Prostate gland (tissue), 2 donors: ENCODE results near the gene ARPIN.
A peak's percentile ranks its signal among the peaks of the same experiment; 100 is the strongest.

ENCODE experiments used
- POLR2A ChIP-seq: fragments of 450-650 bp; IDR thresholded peaks from one replicate; pipeline ENCODE4 v1.6.1; 2016; ENCODE audit warnings: antibody characterized with exemption, mild to moderate bottlenecking
- POLR2AphosphoS5 ChIP-seq: sonication (generic); formaldehyde crosslinking; IDR thresholded peaks from one replicate; pipeline ENCODE4 v1.6.1; 2017; ENCODE audit warnings: antibody characterized with exemption
- TF ChIP-seq, protein P1 (sequence below), 4 experiments: fragments of 200-600 bp in 2 of 4; fragments of 450-650 bp in 2 of 4; sonication (generic) in 2 of 4; IDR thresholded peaks; 1 replicate in 3 of 4; 2 replicates in 1 of 4; pipeline ENCODE4 v1.5.1; 2016 to 2019; ENCODE audit warnings: antibody characterized with exemption in 4 of 4, mild to moderate bottlenecking in 2 of 4, moderate library complexity in 2 of 4

- TF ChIP-seq, protein P1, sequence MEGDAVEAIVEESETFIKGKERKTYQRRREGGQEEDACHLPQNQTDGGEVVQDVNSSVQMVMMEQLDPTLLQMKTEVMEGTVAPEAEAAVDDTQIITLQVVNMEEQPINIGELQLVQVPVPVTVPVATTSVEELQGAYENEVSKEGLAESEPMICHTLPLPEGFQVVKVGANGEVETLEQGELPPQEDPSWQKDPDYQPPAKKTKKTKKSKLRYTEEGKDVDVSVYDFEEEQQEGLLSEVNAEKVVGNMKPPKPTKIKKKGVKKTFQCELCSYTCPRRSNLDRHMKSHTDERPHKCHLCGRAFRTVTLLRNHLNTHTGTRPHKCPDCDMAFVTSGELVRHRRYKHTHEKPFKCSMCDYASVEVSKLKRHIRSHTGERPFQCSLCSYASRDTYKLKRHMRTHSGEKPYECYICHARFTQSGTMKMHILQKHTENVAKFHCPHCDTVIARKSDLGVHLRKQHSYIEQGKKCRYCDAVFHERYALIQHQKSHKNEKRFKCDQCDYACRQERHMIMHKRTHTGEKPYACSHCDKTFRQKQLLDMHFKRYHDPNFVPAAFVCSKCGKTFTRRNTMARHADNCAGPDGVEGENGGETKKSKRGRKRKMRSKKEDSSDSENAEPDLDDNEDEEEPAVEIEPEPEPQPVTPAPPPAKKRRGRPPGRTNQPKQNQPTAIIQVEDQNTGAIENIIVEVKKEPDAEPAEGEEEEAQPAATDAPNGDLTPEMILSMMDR (IDR thresholded peaks at IDR 0.05) = no peak
- TF ChIP-seq POLR2A (no peak), POLR2AphosphoS5 (peak; percentile 9)
Measured at GRCh38 chr15:89946681-89947299, 34.0 kb upstream of the ARPIN start.
